ENCODE results near the gene TGIF2. TPM values are rescaled to one million over a fixed set of nuclear protein-coding genes. Genes with fewer than 3 reads are reported as not detected.

TGIF2 gene
- total RNA-seq, 1 donor from 2014 or later, result 10.1 TPM

DNA sequence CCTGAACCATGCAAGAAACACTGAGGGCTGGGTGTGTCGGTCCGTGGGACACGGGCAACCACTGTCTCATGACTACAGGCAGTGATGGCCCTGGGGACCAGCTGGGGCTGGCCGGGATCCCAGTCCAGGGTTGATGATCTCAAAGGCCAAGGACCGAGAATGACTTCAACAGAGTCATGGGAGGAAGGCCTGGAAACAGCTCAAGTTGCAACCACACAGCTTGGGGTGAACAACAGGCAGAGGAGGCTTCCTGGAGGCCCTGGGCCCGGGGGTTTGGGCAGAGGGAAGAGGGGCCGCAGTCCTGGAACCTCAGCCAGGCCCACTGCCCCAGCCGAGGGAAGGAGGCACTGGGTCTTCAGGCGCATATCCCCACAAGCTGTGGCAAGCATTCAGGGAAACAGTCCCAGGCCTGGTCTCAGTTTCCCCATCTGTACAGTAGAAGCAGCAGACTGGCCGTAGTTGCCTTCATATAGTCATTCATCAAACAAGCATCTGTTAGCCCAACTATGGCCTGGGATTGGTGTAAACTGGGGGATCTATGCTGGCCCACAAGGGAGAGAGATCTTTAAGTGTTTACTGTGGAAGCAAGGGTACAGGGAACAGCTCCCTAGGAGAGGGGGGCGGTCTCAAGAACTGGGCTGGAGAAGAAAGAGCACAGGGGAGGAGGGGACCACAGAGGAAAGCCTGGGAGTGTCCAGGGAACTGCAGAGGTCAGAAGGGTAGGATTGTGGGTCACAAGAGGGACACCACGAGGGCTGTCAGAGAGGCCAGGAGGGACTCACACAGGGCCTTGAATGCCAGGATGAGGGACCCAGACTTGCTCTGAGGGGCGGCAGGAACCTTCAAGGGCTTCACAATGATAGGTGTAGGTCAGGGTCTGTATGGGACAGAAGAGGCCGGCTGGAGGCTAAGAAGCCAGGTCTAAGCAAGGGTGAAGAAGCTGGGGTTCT is 29.9 kb upstream of the TGIF2 start:
- DNase-seq, result no peak
- Mint-ChIP-seq H3K27ac (ENCODE audit: unreplicated experiment) (no peak overlapping the region), H3K36me3 (ENCODE audit: unreplicated experiment) (no peaks in the 10 kb centered on the region), H3K9me3 (ENCODE audit: unreplicated experiment) (peaks cover 6% of the 10 kb centered on the region), H3K4me3 (ENCODE audit: unreplicated experiment) (no peak overlapping the region), H3K27me3 (ENCODE audit: unreplicated experiment) (peaks cover 6% of the 10 kb centered on the region), H3K4me1 (ENCODE audit: low read depth, unreplicated experiment) (no peaks in the 10 kb centered on the region)
- TF ChIP-seq, protein P1, sequence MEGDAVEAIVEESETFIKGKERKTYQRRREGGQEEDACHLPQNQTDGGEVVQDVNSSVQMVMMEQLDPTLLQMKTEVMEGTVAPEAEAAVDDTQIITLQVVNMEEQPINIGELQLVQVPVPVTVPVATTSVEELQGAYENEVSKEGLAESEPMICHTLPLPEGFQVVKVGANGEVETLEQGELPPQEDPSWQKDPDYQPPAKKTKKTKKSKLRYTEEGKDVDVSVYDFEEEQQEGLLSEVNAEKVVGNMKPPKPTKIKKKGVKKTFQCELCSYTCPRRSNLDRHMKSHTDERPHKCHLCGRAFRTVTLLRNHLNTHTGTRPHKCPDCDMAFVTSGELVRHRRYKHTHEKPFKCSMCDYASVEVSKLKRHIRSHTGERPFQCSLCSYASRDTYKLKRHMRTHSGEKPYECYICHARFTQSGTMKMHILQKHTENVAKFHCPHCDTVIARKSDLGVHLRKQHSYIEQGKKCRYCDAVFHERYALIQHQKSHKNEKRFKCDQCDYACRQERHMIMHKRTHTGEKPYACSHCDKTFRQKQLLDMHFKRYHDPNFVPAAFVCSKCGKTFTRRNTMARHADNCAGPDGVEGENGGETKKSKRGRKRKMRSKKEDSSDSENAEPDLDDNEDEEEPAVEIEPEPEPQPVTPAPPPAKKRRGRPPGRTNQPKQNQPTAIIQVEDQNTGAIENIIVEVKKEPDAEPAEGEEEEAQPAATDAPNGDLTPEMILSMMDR (IDR thresholded peaks at IDR 0.05; ENCODE audit: partially characterized antibody, unreplicated experiment), result no peak

DNA sequence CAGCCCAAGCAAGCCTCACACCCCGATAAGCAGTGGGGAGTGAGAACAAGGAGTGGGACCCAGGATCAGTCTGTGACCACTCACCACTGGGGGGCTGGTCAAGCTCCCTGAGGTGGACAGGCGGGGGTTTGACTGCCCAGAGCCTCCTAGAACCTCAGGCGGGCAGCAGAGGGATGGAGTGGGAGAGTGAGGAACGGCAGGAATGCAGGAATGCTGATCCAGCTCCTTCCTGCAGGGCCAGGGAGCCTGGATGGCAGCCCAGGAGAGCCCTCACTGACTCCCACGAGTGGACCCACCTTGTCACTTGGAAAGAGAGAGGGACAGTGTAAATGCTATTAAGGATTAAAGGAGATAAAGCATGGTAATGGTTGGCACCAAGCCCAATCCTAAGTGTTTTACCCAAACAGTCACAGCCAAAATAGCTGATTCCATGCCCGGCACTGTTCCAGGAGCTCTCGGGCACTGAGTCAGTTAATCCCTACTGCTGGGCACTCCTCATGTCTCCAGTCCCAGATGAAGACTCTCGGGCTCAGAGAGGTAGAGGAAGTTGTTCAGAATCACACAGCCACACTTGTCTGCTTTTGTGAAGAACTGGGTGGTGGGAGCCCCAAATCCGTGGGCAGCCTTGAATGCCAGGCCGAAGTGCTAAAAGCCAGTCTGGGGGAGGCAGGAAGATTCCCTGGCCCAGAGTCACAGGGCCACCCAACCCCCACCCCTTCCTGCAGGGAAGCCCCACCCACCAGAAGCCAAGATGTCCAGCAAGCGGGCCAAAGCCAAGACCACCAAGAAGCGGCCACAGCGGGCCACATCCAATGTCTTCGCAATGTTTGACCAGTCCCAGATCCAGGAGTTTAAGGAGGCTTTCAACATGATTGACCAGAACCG is 29.0 kb upstream of the TGIF2 start:
- no peaks in the 10 kb centered on the region for H3K36me3 Mint-ChIP-seq (ENCODE audit: unreplicated experiment)
- H3K27ac Mint-ChIP-seq (ENCODE audit: unreplicated experiment), result no peak overlapping the region
- peaks cover 5% of the 10 kb centered on the region for H3K27me3 Mint-ChIP-seq (ENCODE audit: unreplicated experiment)
- peaks cover 6% of the 10 kb centered on the region for H3K9me3 Mint-ChIP-seq (ENCODE audit: unreplicated experiment)
- no peak for DNase-seq
- TF ChIP-seq, protein P1 (IDR thresholded peaks at IDR 0.05; ENCODE audit: partially characterized antibody, unreplicated experiment), result no peak
- H3K4me3 Mint-ChIP-seq (ENCODE audit: unreplicated experiment), result no peak overlapping the region
- H3K4me1 Mint-ChIP-seq (ENCODE audit: low read depth, unreplicated experiment), result no peaks in the 10 kb centered on the region

DNA sequence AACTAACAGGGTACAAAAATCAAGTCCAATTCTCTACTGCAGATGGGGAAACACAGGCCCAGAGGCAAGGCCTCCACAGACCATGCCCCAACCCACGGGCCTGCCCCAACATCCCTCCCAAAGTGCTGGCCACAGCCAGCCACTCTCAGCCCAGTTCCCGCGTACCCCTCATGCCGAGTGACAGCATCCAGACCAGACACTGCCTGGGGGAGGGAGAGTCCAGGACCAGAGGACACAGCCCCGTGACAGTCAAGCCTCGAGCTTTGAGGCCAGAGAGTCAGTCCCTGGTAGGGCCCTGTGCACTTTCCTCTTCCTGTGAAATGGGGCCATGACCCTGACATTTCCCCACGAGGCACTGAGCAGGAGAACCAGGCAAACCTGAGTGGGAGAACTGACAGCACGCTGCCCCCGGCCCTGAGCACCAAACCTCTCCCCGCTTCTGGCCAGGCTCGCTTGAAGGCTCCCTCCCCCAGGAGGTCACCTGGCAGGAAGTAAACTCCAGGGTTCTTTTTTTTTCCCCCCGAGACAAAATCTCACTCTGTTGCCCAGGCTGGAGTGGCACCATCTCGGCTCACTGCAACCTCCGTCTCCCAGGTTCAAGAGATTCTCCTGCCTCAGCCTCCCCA is 27.2 kb upstream of the TGIF2 start:
- H3K4me3 Mint-ChIP-seq (ENCODE audit: unreplicated experiment), result no peak overlapping the region
- H3K27ac Mint-ChIP-seq (ENCODE audit: unreplicated experiment), result no peak overlapping the region
- H3K36me3 Mint-ChIP-seq (ENCODE audit: unreplicated experiment), result no peaks in the 10 kb centered on the region
- peaks cover 4% of the 10 kb centered on the region for H3K4me1 Mint-ChIP-seq (ENCODE audit: low read depth, unreplicated experiment)
- H3K27me3 Mint-ChIP-seq (ENCODE audit: unreplicated experiment), result peaks cover 3% of the 10 kb centered on the region
- no peak for DNase-seq
- TF ChIP-seq, protein P1 (IDR thresholded peaks at IDR 0.05; ENCODE audit: partially characterized antibody, unreplicated experiment), result no peak
- H3K9me3 Mint-ChIP-seq (ENCODE audit: unreplicated experiment), result peaks cover 2% of the 10 kb centered on the region

DNA sequence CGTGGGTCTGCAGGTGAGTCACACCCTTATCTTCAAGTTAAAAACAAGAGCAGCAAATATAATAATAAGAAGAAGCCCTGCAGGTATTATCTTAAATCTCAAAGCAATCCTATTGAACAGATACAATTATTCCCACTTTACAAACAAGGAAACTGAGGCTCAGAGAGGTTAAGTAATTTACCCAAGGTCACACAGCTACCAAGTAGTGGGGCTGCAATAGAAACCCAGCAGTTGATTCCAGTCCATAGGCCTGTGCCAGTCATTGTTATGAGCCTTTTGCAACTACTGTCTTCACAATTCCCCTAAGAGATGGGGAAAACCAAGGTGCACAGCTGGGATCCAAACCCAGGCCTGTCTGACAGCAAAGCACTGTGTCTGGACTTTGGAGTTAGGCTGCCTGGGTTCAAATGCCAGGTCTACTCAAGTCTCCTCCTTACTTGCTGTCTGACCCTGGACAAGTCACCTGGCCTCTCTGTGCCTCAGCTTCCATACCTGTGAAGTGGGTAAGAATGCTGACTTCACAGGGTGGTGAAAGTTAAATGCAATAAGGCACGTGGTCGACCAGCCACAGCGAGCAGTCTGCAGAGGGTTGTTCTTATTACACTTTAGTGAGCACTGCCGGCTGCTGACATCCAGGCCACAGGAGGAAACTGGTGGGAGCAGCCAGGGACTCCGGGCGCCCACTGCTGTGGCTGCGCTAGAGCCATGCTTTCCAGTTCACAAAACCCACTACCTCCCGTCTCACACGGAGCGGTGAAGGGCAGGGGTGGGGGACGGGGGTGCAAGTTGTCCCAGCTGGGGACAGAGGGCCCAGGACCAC is 26.0 kb upstream of the TGIF2 start:
- Mint-ChIP-seq H3K9me3 (ENCODE audit: unreplicated experiment) (peaks cover 2% of the 10 kb centered on the region), H3K27me3 (ENCODE audit: unreplicated experiment) (peaks cover 3% of the 10 kb centered on the region), H3K27ac (ENCODE audit: unreplicated experiment) (no peak overlapping the region), H3K4me1 (ENCODE audit: low read depth, unreplicated experiment) (peaks cover 4% of the 10 kb centered on the region), H3K36me3 (ENCODE audit: unreplicated experiment) (no peaks in the 10 kb centered on the region), H3K4me3 (ENCODE audit: unreplicated experiment) (no peak overlapping the region)
- TF ChIP-seq, protein P1 (IDR thresholded peaks at IDR 0.05; ENCODE audit: partially characterized antibody, unreplicated experiment), result no peak
- no peak for DNase-seq

Data from glutamatergic neuron (in vitro differentiated cells).